Right ventricle myocardium superior (tissue), 1 donor: Measurements from ENCODE around the gene POU2AF3. TPM values are rescaled to one million over a fixed set of nuclear protein-coding genes. Genes with fewer than 3 reads are reported as not detected.

Source experiments
- microRNA-seq: library from miRNA; unstranded; fragments of <30 nt; microRNA quantifications from one replicate; pipeline ENCODE4 v1.2.0, GENCODE V29; 2020
- total RNA-seq: library from RNA; stranded (reverse); fragmentation: NEBNext Ultra II Directional; extraction: Animal tissue kit (Norgen Biotek cat#: 25700); gene quantifications from one replicate; pipeline ENCODE4 v1.2.1, GENCODE V29; 2021
- donor health status: DM: no; HTN: yes; CAD: no; lungs with severe emphysema.

Gene POU2AF3
- total RNA-seq, 1 donor from 2014 or later = 1.0 TPM

Small RNAs within 50 kb of the gene (microRNA-seq; reads per million reads assigned to microRNA genes)
- not detected for gene MIR4491

Other genes with a start within 250 kb of the POU2AF3 start
- gene POU2AF2, start 52.8 kb upstream of the POU2AF3 start, total RNA-seq = not detected
- gene POU2AF1, start 80.7 kb downstream of the POU2AF3 start, total RNA-seq = 0.27 TPM
- gene BTG4, start 213.8 kb downstream of the POU2AF3 start, total RNA-seq = not detected
- not detected for gene HOATZ, start 216.2 kb downstream of the POU2AF3 start, total RNA-seq
- 3.0 TPM for gene LAYN, start 242.2 kb downstream of the POU2AF3 start, total RNA-seq